ENCODE results near the gene GLIS1. TPM values are rescaled to one million over a fixed set of nuclear protein-coding genes. Genes with fewer than 3 reads are reported as not detected.

GLIS1 gene
- total and polyA plus RNA-seq, 3 experiments from 2014 or later: 0.18 TPM; not detected in 2

DNA sequence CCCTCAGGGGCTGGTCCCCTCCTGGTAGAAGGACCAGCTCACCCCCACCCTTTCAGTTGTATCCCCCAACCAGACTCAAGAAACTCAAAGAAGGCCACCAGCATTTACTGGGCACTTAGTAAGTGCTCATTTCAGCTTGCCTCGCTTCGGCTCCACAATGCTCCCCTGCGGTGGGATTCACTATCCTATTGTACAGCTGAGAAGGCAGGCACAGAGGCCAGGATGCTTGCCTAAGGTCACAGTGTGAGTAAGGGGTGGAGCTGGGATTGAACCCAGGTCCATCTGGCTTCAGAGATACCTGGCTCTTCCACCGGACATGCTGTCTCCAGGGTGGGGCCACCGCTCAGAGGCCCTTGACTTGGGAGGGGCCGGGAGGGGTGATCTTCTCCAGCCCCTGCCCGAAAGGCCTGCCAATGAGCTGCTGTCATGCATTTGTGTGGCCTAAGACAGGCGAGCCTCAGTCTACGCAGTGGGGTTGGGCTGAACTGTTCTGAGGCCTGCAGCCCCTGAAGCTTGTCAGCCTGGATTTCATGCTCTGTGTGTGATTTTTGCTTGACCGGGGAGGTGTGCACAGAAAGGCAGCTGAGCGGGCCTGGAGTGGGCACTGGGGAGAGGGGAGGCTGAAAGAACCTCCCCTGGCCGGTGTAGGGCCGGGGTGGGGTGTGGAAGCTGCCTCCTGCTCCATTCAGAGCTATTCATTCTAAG is 231.7 kb downstream of the GLIS1 start:
- no peak overlapping the region for H3K4me3 ChIP-seq (ENCODE audit: low read length)
- Mint-ChIP-seq H3K4me1 (no peaks in the 10 kb centered on the region), H3K9me3 (no peaks in the 10 kb centered on the region), H3K36me3 (no peaks in the 10 kb centered on the region), H3K27me3 (peaks cover 0 to 2% of the 10 kb centered on the region in 2 donors), H3K27ac (peak overlapping the region in 1 of 8 donors; percentile 60), H3K4me3 (no peak overlapping the region)
- no peaks in the 10 kb centered on the region for H3K9me3 ChIP-seq (ENCODE audit: low read length)
- H3K27me3 ChIP-seq (ENCODE audit: insufficient read depth, low read length, poor library complexity, severe bottlenecking): no peaks in the 10 kb centered on the region
- no peaks in the 10 kb centered on the region for H3K36me3 ChIP-seq (ENCODE audit: insufficient read depth, low read length)
- CTCF ChIA-PET: no interaction called here
- no peak overlapping the region for H3K27ac ChIP-seq (ENCODE audit: low read depth, low read length)
- no peaks in the 10 kb centered on the region for H3K4me1 ChIP-seq (ENCODE audit: insufficient read depth, low read length)
- POLR2A ChIA-PET: no interaction called here
- no peak for DNase-seq

DNA sequence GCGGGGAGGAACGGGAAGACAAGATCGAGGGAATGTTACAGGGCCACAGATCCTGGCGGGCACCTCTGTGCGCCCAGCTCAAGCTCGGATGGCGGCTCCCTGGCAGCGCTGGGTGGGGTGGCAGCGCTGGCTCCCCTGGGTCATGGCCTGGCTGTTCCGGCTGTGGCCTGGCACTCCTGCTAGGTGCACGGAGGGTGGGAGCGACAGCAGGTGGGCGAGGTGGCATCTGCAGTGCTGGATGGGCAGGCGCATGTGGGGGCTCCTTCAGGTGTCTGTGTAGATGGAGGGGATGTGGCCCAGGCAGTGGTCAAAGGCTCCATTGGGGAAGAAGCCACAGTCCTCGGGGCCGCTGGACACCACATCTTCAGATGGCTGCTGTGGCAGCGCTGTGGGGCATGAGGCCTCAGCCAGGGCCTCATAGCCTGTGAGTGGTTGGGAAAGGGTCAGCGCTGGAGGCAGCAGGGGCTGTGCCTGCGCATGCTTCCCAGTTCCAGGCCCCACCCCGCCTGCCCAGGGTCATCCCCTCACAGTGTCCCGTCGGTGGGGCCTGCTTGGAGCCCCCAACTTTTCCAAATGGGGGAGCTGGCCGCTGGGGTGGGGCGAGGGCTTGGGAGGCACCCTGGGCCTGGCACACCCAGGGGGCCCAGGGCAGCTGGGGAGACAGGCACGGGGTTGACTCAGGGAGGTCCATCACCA is 232.5 kb downstream of the GLIS1 start:
- Mint-ChIP-seq H3K9me3 (no peaks in the 10 kb centered on the region), H3K36me3 (no peaks in the 10 kb centered on the region), H3K4me1 (no peaks in the 10 kb centered on the region), H3K27ac (no peak overlapping the region), H3K4me3 (no peak overlapping the region), H3K27me3 (peaks cover 0 to 2% of the 10 kb centered on the region in 2 donors)
- no peak for DNase-seq
- Histone ChIP-seq H3K4me3 (ENCODE audit: low read length) (no peak overlapping the region), H3K9me3 (ENCODE audit: low read length) (no peaks in the 10 kb centered on the region), H3K4me1 (ENCODE audit: insufficient read depth, low read length) (no peaks in the 10 kb centered on the region), H3K27ac (ENCODE audit: low read depth, low read length) (no peak overlapping the region), H3K27me3 (ENCODE audit: insufficient read depth, low read length, poor library complexity, severe bottlenecking) (no peaks in the 10 kb centered on the region), H3K36me3 (ENCODE audit: insufficient read depth, low read length) (no peaks in the 10 kb centered on the region)
- ChIA-PET CTCF (no interaction called here), POLR2A (no interaction called here)

DNA sequence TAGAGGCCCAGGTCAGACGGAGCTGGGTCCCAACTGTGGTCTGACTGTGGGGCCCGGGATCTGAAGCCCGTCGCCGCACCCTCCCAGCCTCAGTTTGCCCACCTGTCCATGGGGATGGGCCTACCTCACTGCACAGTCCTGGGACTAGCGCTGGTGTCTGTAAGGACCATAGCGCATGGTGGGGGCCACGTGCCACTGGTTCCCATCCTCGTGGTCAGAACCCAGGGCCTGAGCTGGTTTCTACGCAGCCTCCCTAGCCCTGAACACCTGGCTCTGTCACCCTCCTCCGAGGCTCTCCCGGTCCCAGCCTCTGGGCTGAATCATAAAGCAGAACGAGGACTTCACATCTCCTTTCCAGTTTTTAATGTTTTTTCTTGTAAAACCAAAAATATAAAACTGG is 233.1 kb downstream of the GLIS1 start:
- no peak overlapping the region for H3K27ac Mint-ChIP-seq
- no peak overlapping the region for H3K4me3 Mint-ChIP-seq

DNA sequence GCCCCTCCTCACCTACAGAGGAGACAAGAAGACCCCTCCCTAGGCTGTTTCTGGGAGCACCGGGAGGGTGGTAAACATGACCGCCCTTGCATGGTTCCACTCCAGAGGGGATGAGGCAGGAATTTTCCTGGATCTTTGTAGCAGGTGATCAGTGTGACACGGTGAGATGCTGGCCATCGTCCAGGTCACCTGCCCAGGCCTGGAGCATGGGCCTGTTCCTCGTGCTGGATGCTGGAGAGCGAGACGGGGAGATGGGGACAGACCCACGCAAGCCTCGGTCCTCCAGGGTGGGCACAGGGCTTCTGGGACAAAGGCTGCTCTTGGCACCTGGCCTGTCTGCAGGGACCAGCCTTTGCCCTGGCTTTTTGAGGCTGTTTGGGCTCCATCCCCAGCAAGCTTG is 233.6 kb downstream of the GLIS1 start:
- H3K36me3 ChIP-seq (ENCODE audit: insufficient read depth, low read length): no peaks in the 10 kb centered on the region
- ChIA-PET CTCF (no interaction called here), POLR2A (no interaction called here)
- no peaks in the 10 kb centered on the region for H3K4me1 Mint-ChIP-seq
- no peaks in the 10 kb centered on the region for H3K9me3 ChIP-seq (ENCODE audit: low read length)
- no peak overlapping the region for H3K27ac Mint-ChIP-seq
- H3K4me3 ChIP-seq (ENCODE audit: low read length): no peak overlapping the region
- H3K36me3 Mint-ChIP-seq: no peaks in the 10 kb centered on the region
- peaks cover 0 to 2% of the 10 kb centered on the region in 2 donors for H3K27me3 Mint-ChIP-seq
- H3K27ac ChIP-seq (ENCODE audit: low read depth, low read length): no peak overlapping the region
- H3K27me3 ChIP-seq (ENCODE audit: insufficient read depth, low read length, poor library complexity, severe bottlenecking): no peaks in the 10 kb centered on the region
- H3K9me3 Mint-ChIP-seq: no peaks in the 10 kb centered on the region
- H3K4me1 ChIP-seq (ENCODE audit: insufficient read depth, low read length): no peaks in the 10 kb centered on the region
- no peak for DNase-seq
- no peak overlapping the region for H3K4me3 Mint-ChIP-seq

More for the DNA sequence above, 233.1 kb downstream of the GLIS1 start:
- no peak for DNase-seq
- no peaks in the 10 kb centered on the region for H3K9me3 Mint-ChIP-seq
- H3K27me3 ChIP-seq (ENCODE audit: insufficient read depth, low read length, poor library complexity, severe bottlenecking): no peaks in the 10 kb centered on the region
- H3K27me3 Mint-ChIP-seq: peaks cover 0 to 2% of the 10 kb centered on the region in 2 donors
- ChIA-PET POLR2A (no interaction called here), CTCF (no interaction called here)
- no peak overlapping the region for H3K27ac ChIP-seq (ENCODE audit: low read depth, low read length)
- no peaks in the 10 kb centered on the region for H3K4me1 Mint-ChIP-seq
- no peak overlapping the region for H3K4me3 ChIP-seq (ENCODE audit: low read length)
- no peaks in the 10 kb centered on the region for H3K4me1 ChIP-seq (ENCODE audit: insufficient read depth, low read length)
- no peaks in the 10 kb centered on the region for H3K36me3 ChIP-seq (ENCODE audit: insufficient read depth, low read length)
- no peaks in the 10 kb centered on the region for H3K9me3 ChIP-seq (ENCODE audit: low read length)
- no peaks in the 10 kb centered on the region for H3K36me3 Mint-ChIP-seq

DNA sequence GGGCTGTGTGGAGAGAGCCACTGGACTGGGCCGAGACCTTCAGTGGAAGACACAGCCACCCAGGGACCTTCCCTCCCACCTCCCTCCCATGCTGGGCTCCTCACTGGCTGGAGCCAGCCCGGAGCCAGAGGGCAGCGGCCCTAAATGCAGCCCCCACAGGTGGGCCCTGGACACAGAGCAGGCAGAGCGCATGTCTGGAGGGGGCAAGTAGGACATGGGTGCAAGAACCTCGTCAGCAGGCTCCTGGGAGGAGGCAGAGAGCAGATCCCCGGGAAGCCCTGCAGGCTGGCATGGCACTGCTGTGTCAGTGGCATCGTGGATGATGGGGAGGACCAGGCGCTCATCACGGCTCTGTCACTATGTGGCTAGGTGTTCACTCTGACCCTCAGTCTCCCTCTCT is 234.1 kb downstream of the GLIS1 start:
- Histone ChIP-seq H3K4me1 (ENCODE audit: insufficient read depth, low read length) (no peaks in the 10 kb centered on the region), H3K27ac (ENCODE audit: low read depth, low read length) (no peak overlapping the region), H3K4me3 (ENCODE audit: low read length) (no peak overlapping the region), H3K9me3 (ENCODE audit: low read length) (no peaks in the 10 kb centered on the region), H3K27me3 (ENCODE audit: insufficient read depth, low read length, poor library complexity, severe bottlenecking) (no peaks in the 10 kb centered on the region), H3K36me3 (ENCODE audit: insufficient read depth, low read length) (no peaks in the 10 kb centered on the region)
- CTCF ChIA-PET: no interaction called here
- no peak for DNase-seq
- Mint-ChIP-seq H3K27me3 (peaks cover 0 to 2% of the 10 kb centered on the region in 2 donors), H3K36me3 (no peaks in the 10 kb centered on the region), H3K9me3 (no peaks in the 10 kb centered on the region), H3K27ac (no peak overlapping the region), H3K4me3 (no peak overlapping the region), H3K4me1 (no peaks in the 10 kb centered on the region)
- POLR2A ChIA-PET: no interaction called here

DNA sequence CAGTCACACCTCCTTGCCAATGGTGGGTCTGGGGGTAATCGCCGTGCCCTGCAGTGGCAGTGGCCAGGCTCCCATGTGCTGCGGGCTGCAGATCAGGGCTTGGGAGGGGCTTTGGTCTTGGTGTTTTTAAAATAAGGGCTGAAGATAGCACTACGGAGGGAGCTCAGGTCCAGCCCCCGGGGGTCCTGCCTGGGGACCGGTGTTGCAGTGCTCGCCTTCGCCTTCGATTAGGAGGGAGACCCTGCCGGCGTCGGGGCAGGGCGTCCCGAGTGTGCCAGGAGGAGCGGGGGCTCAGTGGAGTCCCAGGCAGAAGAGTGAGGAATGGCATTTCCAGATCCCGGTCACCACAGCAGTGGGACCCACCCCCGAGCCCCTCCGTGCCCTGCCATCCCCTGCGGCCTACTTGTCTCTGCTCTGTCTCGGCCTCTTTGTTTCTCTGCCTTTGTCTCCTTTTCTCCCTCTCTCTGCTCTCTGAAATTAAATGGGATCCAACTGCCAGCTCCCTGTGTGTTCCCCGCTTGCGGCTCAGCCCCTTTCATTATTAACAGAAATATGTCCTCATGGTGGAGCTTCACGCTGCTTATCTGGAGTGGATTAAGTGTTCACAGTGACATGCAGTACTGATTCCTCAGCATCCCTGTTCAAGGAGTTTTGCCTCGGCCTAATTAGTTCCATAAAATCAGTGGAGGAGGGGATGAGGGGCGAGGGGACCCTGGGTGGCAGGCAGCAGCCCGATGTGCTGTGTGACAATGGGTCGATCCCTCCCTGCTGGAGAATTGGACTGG is 235.3 kb downstream of the GLIS1 start:
- H3K9me3 ChIP-seq (ENCODE audit: low read length): no peaks in the 10 kb centered on the region

DNA sequence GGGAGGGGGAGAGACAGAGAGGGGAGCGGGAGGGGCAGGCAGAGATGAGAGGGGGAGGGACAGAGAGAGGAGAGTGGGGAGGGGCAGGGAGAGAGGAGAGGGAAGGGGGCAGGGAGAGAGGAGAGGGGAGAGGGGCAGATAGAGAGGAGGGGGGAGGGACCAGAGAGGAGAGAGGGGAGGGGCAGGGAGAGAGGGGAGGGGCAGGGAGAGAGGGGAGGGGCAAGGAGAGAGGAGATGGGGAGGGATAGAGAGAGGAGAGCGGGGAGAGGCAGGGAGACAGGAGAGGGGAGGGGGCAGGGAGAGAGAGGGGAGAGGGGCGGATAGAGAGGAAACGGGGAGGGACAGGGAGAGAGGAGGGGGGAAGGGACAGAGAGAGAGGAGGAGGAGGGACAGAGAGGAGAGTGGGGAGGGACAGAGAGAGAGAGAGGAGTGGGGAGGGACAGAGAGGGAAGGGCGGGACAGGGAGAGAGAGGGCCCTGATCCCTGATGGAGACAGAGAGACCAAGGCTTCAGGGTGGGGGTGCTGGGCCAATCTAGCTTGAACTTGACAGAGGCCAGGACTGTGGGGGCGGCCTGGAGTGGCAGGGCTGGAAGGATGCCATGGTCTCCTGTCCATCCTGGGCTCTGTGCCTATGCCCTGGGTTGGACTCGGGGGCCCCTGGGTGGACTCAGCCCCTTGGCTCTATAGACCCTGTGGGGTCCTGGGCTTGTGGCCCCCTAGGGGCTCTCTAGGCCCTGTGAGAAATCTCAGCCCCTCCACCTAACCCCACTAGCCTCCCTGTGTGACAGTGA is 236.1 kb downstream of the GLIS1 start:
- ChIA-PET POLR2A (no interaction called here), CTCF (no interaction called here)
- Mint-ChIP-seq H3K27ac (peak overlapping the region in 1 of 8 donors; percentile 77), H3K9me3 (no peaks in the 10 kb centered on the region), H3K4me1 (peaks cover 9 to 13% (median 11%) of the 10 kb centered on the region in 3 donors), H3K4me3 (no peak overlapping the region), H3K36me3 (no peaks in the 10 kb centered on the region), H3K27me3 (peaks cover 2% of the 10 kb centered on the region in 2 donors)
- Histone ChIP-seq H3K4me3 (ENCODE audit: low read length) (no peak overlapping the region), H3K27me3 (ENCODE audit: insufficient read depth, low read length, poor library complexity, severe bottlenecking) (no peaks in the 10 kb centered on the region), H3K36me3 (ENCODE audit: insufficient read depth, low read length) (no peaks in the 10 kb centered on the region), H3K9me3 (ENCODE audit: low read length) (no peaks in the 10 kb centered on the region), H3K27ac (ENCODE audit: low read depth, low read length) (no peak overlapping the region), H3K4me1 (ENCODE audit: insufficient read depth, low read length) (peaks cover 6% of the 10 kb centered on the region)
- DNase-seq: no peak

More for the DNA sequence above, 235.3 kb downstream of the GLIS1 start:
- H3K27ac Mint-ChIP-seq: peak overlapping the region in 1 of 8 donors; percentile 55
- H3K36me3 ChIP-seq (ENCODE audit: insufficient read depth, low read length): no peaks in the 10 kb centered on the region
- H3K36me3 Mint-ChIP-seq: no peaks in the 10 kb centered on the region
- H3K4me3 Mint-ChIP-seq: no peak overlapping the region
- peaks cover 2% of the 10 kb centered on the region in 2 donors for H3K27me3 Mint-ChIP-seq
- peaks cover 6% of the 10 kb centered on the region for H3K4me1 ChIP-seq (ENCODE audit: insufficient read depth, low read length)
- H3K27ac ChIP-seq (ENCODE audit: low read depth, low read length): no peak overlapping the region
- DNase-seq: no peak
- H3K9me3 Mint-ChIP-seq: no peaks in the 10 kb centered on the region
- ChIA-PET CTCF (no interaction called here), POLR2A (no interaction called here)
- H3K4me3 ChIP-seq (ENCODE audit: low read length): no peak overlapping the region
- peaks cover 7 to 10% (median 8%) of the 10 kb centered on the region in 3 donors for H3K4me1 Mint-ChIP-seq
- H3K27me3 ChIP-seq (ENCODE audit: insufficient read depth, low read length, poor library complexity, severe bottlenecking): no peaks in the 10 kb centered on the region
